ENCODE results near the gene BRME1.

BRME1 gene

GRCh38 chr19:13843104-13843921 lies 62.6 kb downstream of the BRME1 start:
- DNase-seq = no peak

GRCh38 chr19:13842291-13843103 lies 63.4 kb downstream of the BRME1 start:
- DNase-seq = no peak

- no peak for DNase-seq
These were observed 64.0 kb downstream of the BRME1 start for GRCh38 chr19:13841962-13842290.

GRCh38 chr19:13841086-13841961 lies 64.6 kb downstream of the BRME1 start:
- no peak for DNase-seq

GRCh38 chr19:13840305-13841085 lies 65.4 kb downstream of the BRME1 start:
- DNase-seq = no peak

GRCh38 chr19:13839938-13840304 lies 66.0 kb downstream of the BRME1 start:
- no peak for DNase-seq

GRCh38 chr19:13839130-13839937 lies 66.6 kb downstream of the BRME1 start:
- no peak for DNase-seq

GRCh38 chr19:13838435-13839129 lies 67.3 kb downstream of the BRME1 start:
- no peak for DNase-seq

- DNase-seq = no peak
These were observed 69.9 kb downstream of the BRME1 start for GRCh38 chr19:13835791-13836723.

GRCh38 chr19:13834244-13835069 lies 71.5 kb downstream of the BRME1 start:
- no peak for DNase-seq

GRCh38 chr19:13833330-13834243 lies 72.3 kb downstream of the BRME1 start:
- peak; percentile 88 for DNase-seq
